HepG2 (cell line): ENCODE measurements around the gene ST6GALNAC3. TPM values are rescaled to one million over a fixed set of nuclear protein-coding genes. Genes with fewer than 3 reads are reported as not detected.

Experiments
- ATAC-seq: fragments of 200-7000 bp; cut with Tn5 transposase; 3 replicates; pipeline ENCODE4 v1.9.1; 2020; ENCODE audit warnings: mild to moderate bottlenecking, moderate library complexity
- BruUV-seq: library from RNA; stranded (reverse); fragments of 400-500 nt; replicated peaks from 2 replicates; lab custom pipeline; 2021; lab: Mats Ljungman, UMichigan
- CTCF ChIA-PET: fragments of 300-600 bp; formaldehyde crosslinking; extraction: SDS; loops from one replicate; lab custom pipeline; 2021; ENCODE audit warnings: low total read pairs, inconsistent platforms, low intra/inter-chr PET ratio; lab: Yijun Ruan, JAX
- POLR2A ChIA-PET: fragments of 350-600 bp; sonication (Branson Sonifier 250); formaldehyde crosslinking; loops from one replicate; lab custom pipeline; 2020; ENCODE audit warnings: antibody characterized with exemption, inconsistent platforms; lab: Yijun Ruan, JAX
- DNase-seq: peaks from one replicate; pipeline ENCODE4 v3.0.0-alpha.2; 2015; ENCODE audit warnings: low spot score
- FAIRE-seq: peaks from 3 replicates; lab custom pipeline; 2011; peaks lifted over from hg19 to GRCh38; lab: Jason Lieb, UNC
- H2AFZ ChIP-seq: one replicate; pipeline ENCODE4 v1.6.1; 2011; ENCODE audit warnings: low read length, inconsistent platforms
- H3K27ac ChIP-seq: fragments of 300-600 bp; 3 replicates; pipeline ENCODE4 v1.8.0; 2011; ENCODE audit warnings: mixed run types, mild to moderate bottlenecking, mixed read lengths, low read length, inconsistent platforms; ENCODE audit not compliant: insufficient read depth; ENCODE audit errors: extremely low read length
- H3K27me3 ChIP-seq, 2 experiments: fragments of 200-600 bp in 1 of 2; 2 replicates in 1 of 2; 3 replicates in 1 of 2; pipeline versions ENCODE4 v1.6.0 to v1.8.0; 2011; ENCODE audit warnings: low read length in 2 of 2, mild to moderate bottlenecking in 2 of 2, moderate library complexity in 2 of 2, inconsistent platforms in 1 of 2; ENCODE audit not compliant: insufficient read depth in 2 of 2, control insufficient read depth in 1 of 2
- H3K36me3 ChIP-seq, 2 experiments: fragments of 200-600 bp in 1 of 2; replicated peaks in 1 of 2; 2 replicates in 1 of 2; 3 replicates in 1 of 2; pipeline versions ENCODE4 v1.5.1 to v1.8.0; 2011; ENCODE audit warnings: low read length in 2 of 2, inconsistent platforms in 1 of 2; ENCODE audit not compliant: insufficient read depth in 2 of 2, control insufficient read depth in 1 of 2
- H3K4me1 ChIP-seq: 2 replicates; pipeline ENCODE4 v1.5.1; 2012; ENCODE audit warnings: low read length, inconsistent platforms; ENCODE audit not compliant: insufficient read depth
- H3K4me2 ChIP-seq: 2 replicates; pipeline ENCODE4 v1.6.0; 2011; ENCODE audit warnings: low read depth, low read length, inconsistent platforms
- H3K4me3 ChIP-seq, 3 experiments: fragments of 200-600 bp in 1 of 3; sonication (generic), shearing (Covaris generic) in 1 of 3; replicated peaks in 1 of 3; 2 replicates each; pipeline ENCODE4 v1.5.1; 2011 to 2016; ENCODE audit warnings: low read length in 3 of 3, inconsistent platforms in 2 of 3, low read depth in 2 of 3, mild to moderate bottlenecking in 2 of 3, control low read depth in 1 of 3, mixed read lengths in 1 of 3; ENCODE audit not compliant: insufficient read depth in 1 of 3
- H3K79me2 ChIP-seq: one replicate; pipeline ENCODE4 v1.6.1; 2011; ENCODE audit warnings: low read length, inconsistent platforms; ENCODE audit not compliant: insufficient read depth
- H3K9ac ChIP-seq: 2 replicates; pipeline ENCODE4 v1.6.0; 2011; ENCODE audit warnings: mild to moderate bottlenecking, low read depth, low read length, inconsistent platforms; ENCODE audit not compliant: insufficient read depth
- H3K9me3 ChIP-seq: 2 replicates; pipeline ENCODE4 v1.5.1; 2012; ENCODE audit warnings: mild to moderate bottlenecking, low read length
- H4K20me1 ChIP-seq: 2 replicates; pipeline ENCODE4 v1.6.0; 2011; ENCODE audit warnings: inconsistent platforms, mild to moderate bottlenecking, low read length, moderate library complexity; ENCODE audit not compliant: insufficient read depth
- AFF4 ChIP-seq: sonication (generic); formaldehyde crosslinking; IDR thresholded peaks from 2 replicates; pipeline ENCODE4 v1.4.0; 2020; ENCODE audit warnings: missing genetic modification reagents
- AGO1 ChIP-seq: fragments of 200-400 bp; formaldehyde crosslinking; IDR thresholded peaks from 2 replicates; pipeline ENCODE4 v1.6.1; 2017; ENCODE audit warnings: mild to moderate bottlenecking, low read depth, low read length, moderate library complexity; ENCODE audit not compliant: poor library complexity, severe bottlenecking
- AKAP8 ChIP-seq: sonication (generic); formaldehyde crosslinking; IDR thresholded peaks from 2 replicates; pipeline ENCODE4 v1.5.1; 2020; ENCODE audit warnings: mild to moderate bottlenecking, missing genetic modification reagents
- GATAD1 ChIP-seq: IDR thresholded peaks from 2 replicates; pipeline ENCODE4 v1.6.1; 2016; ENCODE audit warnings: missing genetic modification reagents, missing compliant biosample characterization
- GATAD2A ChIP-seq: IDR thresholded peaks from 2 replicates; pipeline ENCODE4 v1.6.1; 2016
- KAT2B ChIP-seq: fragments of 150-350 bp; IDR thresholded peaks from 2 replicates; pipeline ENCODE4 v1.6.1; 2014; ENCODE audit warnings: low read depth, low read length, borderline replicate concordance
- MXD3 ChIP-seq: IDR thresholded peaks from 2 replicates; pipeline ENCODE4 v1.6.1; 2016; ENCODE audit warnings: mild to moderate bottlenecking, missing biosample characterization, missing genetic modification reagents
- NR2F1 ChIP-seq, 2 experiments: fragments of 450-650 bp in 1 of 2; formaldehyde crosslinking in 1 of 2; IDR thresholded peaks; 2 replicates each; pipeline versions ENCODE4 v1.5.0 to v1.6.1; 2016 to 2020; ENCODE audit warnings: mild to moderate bottlenecking in 1 of 2, missing compliant biosample characterization in 1 of 2, missing genetic modification reagents in 1 of 2, moderate library complexity in 1 of 2
- PBX3 ChIP-seq: sonication (generic); formaldehyde crosslinking; IDR thresholded peaks from 2 replicates; pipeline ENCODE4 v1.8.1; 2023; ENCODE audit warnings: missing genetic modification reagents, inconsistent platforms, borderline replicate concordance
- ZBTB8A ChIP-seq: sonication (generic); formaldehyde crosslinking; IDR thresholded peaks from 2 replicates; pipeline ENCODE4 v1.4.0; 2020; ENCODE audit warnings: mild to moderate bottlenecking, low read depth, missing genetic modification reagents, borderline replicate concordance
- ZNF335 ChIP-seq: sonication (generic); formaldehyde crosslinking; IDR thresholded peaks from 2 replicates; pipeline ENCODE4 v1.4.0; 2020; ENCODE audit warnings: missing genetic modification reagents
- ZNF337 ChIP-seq: sonication (generic); formaldehyde crosslinking; IDR thresholded peaks from 2 replicates; pipeline ENCODE4 v1.5.1; 2020; ENCODE audit warnings: missing genetic modification reagents, low read depth, mild to moderate bottlenecking, borderline replicate concordance
- ZNF563 ChIP-seq: sonication (generic); formaldehyde crosslinking; IDR thresholded peaks from 2 replicates; pipeline ENCODE4 v1.8.0; 2022; ENCODE audit warnings: mild to moderate bottlenecking, moderate library complexity, missing genetic modification reagents
- ZNF878 ChIP-seq: sonication (generic); formaldehyde crosslinking; IDR thresholded peaks from 2 replicates; pipeline ENCODE4 v1.8.1; 2023; ENCODE audit warnings: mild to moderate bottlenecking, missing genetic modification reagents, moderate library complexity
- ZSCAN5A ChIP-seq: sonication (generic); formaldehyde crosslinking; IDR thresholded peaks from 2 replicates; pipeline ENCODE4 v1.8.0; 2022; ENCODE audit warnings: mild to moderate bottlenecking, missing genetic modification reagents, borderline replicate concordance
- ZXDC ChIP-seq: sonication (generic); formaldehyde crosslinking; IDR thresholded peaks from 2 replicates; pipeline ENCODE4 v1.5.0; 2020; ENCODE audit warnings: mild to moderate bottlenecking, missing genetic modification reagents
- WGBS: methylation state at CpG from one replicate; pipeline ENCODE4 v1.1.6; 2017; ENCODE audit warnings: low lambda C conversion rate; 5-methylcytosine and 5-hydroxymethylcytosine counted together
- in situ Hi-C: cut with HindIII; loops from 2 replicates; pipeline ENCODE4 v1.10.0; 2017; ENCODE audit warnings: low pct_unique_long_range_greater_than_20kb; ENCODE audit not compliant: extremely low pct_ligation_motif_present
- intact Hi-C: fragments of 100-400 bp; cut with micrococcal nuclease; formaldehyde crosslinking; loops from one replicate; pipeline ENCODE4 v1.10.0; 2022; ENCODE audit not compliant: unreplicated experiment
- polyA plus RNA-seq, 8 experiments: library from polyadenylated mRNA; depleted of rRNA in 3 of 8; stranded (reverse) in 7 of 8; unstranded in 1 of 8; fragments of >200 nt; fragmentation: Illumina TruSeq in 4 of 8; extraction: Trizol in 4 of 8; gene quantifications; 2 replicates each; pipeline versions ENCODE4 v1.2.1 to v1.2.3, GENCODE V29; 2011 to 2016; ENCODE audit warnings: low read depth in 4 of 8, missing spikeins in 1 of 8, mixed read lengths in 1 of 8; ENCODE audit not compliant: insufficient read depth in 1 of 8
- total RNA-seq, 5 experiments: library from RNA; depleted of rRNA; stranded (reverse); fragments of >200 nt; fragmentation: Illumina TruSeq; extraction: Trizol; gene quantifications; 2 replicates each; pipeline ENCODE4 v1.2.3, GENCODE V29; 2016; ENCODE audit warnings: low read depth in 1 of 5

Gene ST6GALNAC3
- total and polyA plus RNA-seq, 2 of the 13 experiments (the other 11 are each of a cell fraction or from before 2014, with no cell fraction given), result not detected

- CTCF ChIA-PET, result no interaction called here
- no peak for FAIRE-seq
- TF ChIP-seq ZNF563 (CRISPR knock-in tag) (no peak), NR2F1 (CRISPR knock-in tag; IDR thresholded peaks at IDR 0.05) (no peak), AKAP8 (no peak), MXD3 (no peak), ZXDC (CRISPR knock-in tag) (no peak), AGO1 (no peak), ZNF337 (CRISPR knock-in tag) (no peak), GATAD1 (CRISPR knock-in tag) (no peak), ZBTB8A (CRISPR knock-in tag) (no peak), ZSCAN5A (CRISPR knock-in tag) (no peak), ZNF335 (CRISPR knock-in tag) (no peak), GATAD2A (no peak), AFF4 (CRISPR knock-in tag) (no peak), KAT2B (no peak), ZNF878 (CRISPR knock-in tag) (no peak), PBX3 (CRISPR knock-in tag) (no peak)
These were observed 226.0 kb downstream of the ST6GALNAC3 start for GRCh38 chr1:76300556-76300955.

More at GRCh38 chr1:76300556-76300955, 226.0 kb downstream of the ST6GALNAC3 start:
- BruUV-seq, result no TSS peak
- no peak for DNase-seq
- no peak overlapping the region for H2AFZ ChIP-seq
- H3K4me1 ChIP-seq, result no peaks in the 10 kb centered on the region
- no peaks in the 10 kb centered on the region for H3K9me3 ChIP-seq
- no peaks in the 10 kb centered on the region for H3K79me2 ChIP-seq
- no peak overlapping the region for H3K4me2 ChIP-seq
- H4K20me1 ChIP-seq, result no peaks in the 10 kb centered on the region
- no peak for ATAC-seq
- intact Hi-C loops, result no loop called here
- H3K9ac ChIP-seq, result no peak overlapping the region
- POLR2A ChIA-PET, result no interaction called here
- no peaks in the 10 kb centered on the region for H3K27me3 ChIP-seq
- no peak overlapping the region for H3K27ac ChIP-seq
- no peak overlapping the region for H3K4me3 ChIP-seq
- no peaks in the 10 kb centered on the region for H3K36me3 ChIP-seq
- in situ Hi-C loops, result no loop called here
- 0% methylated on average over 3 of the region's 3 CpGs for WGBS
